HuH-7 (cell line): ENCODE measurements around the gene CHADL.
"Not testable (repeated sequence)": the region's sequence is repeated elsewhere in the genome, so short reads cannot be mapped to it uniquely, and the experiment has no call there.

Experiments
- DNase-seq: peaks from one replicate; pipeline ENCODE4 v3.0.0; 2011; ENCODE audit warnings: low spot score

The CHADL gene, protein sequence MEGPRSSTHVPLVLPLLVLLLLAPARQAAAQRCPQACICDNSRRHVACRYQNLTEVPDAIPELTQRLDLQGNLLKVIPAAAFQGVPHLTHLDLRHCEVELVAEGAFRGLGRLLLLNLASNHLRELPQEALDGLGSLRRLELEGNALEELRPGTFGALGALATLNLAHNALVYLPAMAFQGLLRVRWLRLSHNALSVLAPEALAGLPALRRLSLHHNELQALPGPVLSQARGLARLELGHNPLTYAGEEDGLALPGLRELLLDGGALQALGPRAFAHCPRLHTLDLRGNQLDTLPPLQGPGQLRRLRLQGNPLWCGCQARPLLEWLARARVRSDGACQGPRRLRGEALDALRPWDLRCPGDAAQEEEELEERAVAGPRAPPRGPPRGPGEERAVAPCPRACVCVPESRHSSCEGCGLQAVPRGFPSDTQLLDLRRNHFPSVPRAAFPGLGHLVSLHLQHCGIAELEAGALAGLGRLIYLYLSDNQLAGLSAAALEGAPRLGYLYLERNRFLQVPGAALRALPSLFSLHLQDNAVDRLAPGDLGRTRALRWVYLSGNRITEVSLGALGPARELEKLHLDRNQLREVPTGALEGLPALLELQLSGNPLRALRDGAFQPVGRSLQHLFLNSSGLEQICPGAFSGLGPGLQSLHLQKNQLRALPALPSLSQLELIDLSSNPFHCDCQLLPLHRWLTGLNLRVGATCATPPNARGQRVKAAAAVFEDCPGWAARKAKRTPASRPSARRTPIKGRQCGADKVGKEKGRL

DNA sequence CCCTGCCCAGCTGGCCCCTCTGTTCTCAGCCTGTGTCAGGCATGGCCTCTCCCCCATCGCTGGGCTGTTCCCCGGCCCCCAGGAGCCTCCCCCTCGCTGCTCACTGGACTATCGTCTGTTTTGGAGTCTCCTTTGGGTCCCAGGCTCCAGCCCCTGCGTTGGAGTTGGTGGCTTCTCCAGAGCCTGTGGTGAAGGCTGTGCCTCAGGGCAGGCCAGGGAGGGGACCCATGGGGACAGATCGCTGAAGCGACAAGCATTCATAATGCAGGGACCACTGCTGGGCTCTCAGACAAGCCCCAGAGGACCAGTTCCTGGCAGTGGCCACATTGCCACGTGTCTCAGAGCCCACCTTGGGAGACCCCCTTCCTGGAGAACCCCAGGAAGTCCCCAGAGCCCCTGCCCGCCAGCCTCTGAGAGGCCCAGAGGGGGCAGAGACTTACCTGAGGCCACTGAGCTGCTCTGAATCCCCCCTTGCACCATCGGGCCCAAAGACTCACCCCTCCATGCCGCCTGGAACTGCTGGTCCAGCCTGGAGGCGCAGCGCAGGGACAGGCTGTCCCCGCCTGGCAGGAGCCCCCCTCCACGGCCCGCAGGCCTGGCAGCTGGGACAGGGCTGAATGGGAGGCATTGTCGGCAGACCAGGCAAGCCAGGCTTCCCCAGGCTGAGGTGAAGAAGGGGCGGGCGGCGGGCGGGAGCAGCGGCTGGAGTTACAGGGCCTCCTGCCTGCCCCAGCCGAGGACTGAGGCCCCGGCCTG lies at the start of gene CHADL:
TSS of gene CHADL (minus strand) at position 555 of the 756 bp plus-strand sequence. CDS start at position 505, 50 bp downstream.
- DNase-seq: no peak

- no peak for DNase-seq
Observed at GRCh38 chr22:41289671-41290070, 48.9 kb upstream of the CHADL start.

DNA sequence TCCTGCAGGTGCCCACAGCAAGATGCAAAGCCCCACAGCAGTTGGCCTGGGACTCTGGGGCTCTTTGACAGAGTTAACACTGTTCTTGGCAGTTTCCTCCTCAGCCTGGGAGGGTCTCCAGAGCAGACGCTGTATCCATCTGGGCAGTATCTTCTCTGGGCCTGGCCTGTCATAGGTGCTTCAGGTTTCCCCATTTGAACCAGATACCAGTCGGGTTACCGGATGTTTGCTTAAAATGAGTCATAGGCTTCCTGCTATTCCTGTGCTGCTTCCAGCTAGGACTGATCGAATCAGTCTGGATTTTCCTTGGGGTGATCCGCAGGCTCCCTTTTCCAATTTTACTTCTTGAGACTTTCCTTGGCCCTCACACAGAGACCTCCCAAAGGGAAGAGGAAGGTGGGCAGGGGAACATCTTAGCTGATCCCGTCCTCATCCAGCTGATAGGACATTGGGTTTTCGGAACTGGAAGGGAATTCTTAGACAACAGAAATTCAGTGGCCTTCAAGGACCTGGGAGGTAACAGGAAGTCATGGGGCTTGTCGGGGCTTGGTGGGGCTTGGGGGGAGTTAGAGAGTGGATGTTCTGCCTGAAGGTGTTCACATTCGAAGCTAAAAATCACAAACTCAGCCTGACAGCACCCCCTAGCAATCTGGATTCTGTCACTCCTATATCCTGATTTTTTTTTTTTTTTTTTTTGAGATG lies 47.7 kb upstream of the CHADL start:
- DNase-seq: peak; percentile 82

GRCh38 chr22:41286639-41287091 lies 45.9 kb upstream of the CHADL start:
- DNase-seq: no peak

DNA sequence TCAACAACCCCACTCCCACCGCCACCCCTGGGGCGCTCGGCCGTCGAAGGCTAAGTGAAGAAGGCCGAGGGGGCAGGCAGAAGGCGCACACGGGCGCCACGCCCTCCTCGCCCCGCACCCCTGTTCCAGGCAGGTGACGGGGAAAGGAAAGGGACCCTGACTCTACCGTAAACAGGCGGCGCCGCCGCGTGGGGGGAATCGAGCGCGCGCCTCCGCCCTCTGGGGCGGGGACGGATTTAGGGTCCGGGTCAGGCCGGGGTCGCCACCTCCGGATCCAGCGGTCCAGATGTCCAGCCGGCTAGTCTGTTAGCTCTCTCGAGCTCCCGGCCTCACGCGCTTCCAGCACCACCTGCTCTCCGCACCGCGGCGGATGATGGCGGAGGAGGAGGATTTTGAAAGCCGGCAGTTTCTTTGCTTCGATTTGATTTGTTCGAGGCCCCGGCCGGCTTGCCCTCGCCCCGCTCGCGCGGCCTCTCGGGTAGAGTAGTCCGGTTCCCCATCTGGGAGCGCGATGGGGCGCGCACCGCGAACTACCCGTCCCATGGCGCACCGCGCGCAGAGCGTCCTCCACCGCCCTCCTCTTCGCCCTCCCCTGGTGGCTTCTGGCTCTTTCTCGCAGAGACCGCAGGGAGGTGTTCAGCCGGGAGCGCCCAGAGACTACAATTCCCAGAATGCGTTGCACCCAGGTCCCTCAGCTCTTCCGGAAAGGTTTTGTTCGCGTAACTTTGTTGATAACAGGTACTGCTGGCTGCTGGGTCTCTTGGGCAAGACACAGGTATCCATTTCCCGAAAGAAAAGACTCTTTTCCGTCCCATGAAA lies 45.3 kb upstream of the CHADL start, which contains the start of gene RANGAP1:
TSS of gene RANGAP1 (minus strand) at position 368 of the 819 bp plus-strand sequence. CDS start 5,143 bp downstream, outside the sequence.
- DNase-seq: peak; percentile 97

- DNase-seq: no peak
Observed at GRCh38 chr22:41285441-41285819, 44.7 kb upstream of the CHADL start.

GRCh38 chr22:41284465-41284864 lies 43.7 kb upstream of the CHADL start:
- DNase-seq: no peak

DNA sequence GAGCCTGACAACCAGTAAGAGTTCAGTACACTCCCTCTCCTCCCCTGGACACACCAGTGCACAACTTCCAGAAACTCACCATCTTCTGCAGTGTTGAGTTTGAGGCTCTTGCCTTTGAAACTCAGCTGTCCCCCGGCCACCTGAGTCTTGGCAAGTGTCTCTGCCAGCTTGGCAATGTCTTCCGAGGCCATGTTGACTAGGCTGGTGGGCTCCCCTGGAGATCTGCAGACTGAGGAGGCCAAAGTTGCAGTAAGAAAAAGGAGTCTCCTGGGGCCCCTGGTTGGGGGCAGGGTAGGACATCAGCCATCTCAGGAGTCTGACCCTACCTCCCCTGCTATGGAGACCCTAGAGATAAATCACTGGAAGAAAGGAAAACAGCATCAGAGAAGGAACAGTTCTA lies 40.1 kb upstream of the CHADL start:
- DNase-seq: no peak

DNA sequence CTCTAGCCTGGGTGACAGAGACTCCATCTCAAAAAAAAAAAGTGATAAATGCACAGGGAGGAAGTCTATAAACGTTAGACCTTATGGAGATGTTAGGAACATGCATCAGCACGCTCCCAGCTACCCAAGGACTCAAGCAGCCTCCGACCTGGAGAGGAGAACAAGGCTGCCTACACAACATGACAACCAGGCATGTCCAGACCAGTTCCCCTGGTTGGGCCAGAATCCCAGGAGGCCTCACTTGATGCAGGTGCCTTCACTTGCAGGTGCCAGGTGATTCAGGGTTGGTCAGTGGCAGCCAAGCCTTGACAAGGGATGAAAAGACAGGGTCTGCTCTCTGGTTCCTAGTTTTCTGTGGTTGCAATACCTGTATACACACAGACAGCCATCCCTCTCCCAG lies 39.3 kb upstream of the CHADL start:
- DNase-seq: no peak

DNA sequence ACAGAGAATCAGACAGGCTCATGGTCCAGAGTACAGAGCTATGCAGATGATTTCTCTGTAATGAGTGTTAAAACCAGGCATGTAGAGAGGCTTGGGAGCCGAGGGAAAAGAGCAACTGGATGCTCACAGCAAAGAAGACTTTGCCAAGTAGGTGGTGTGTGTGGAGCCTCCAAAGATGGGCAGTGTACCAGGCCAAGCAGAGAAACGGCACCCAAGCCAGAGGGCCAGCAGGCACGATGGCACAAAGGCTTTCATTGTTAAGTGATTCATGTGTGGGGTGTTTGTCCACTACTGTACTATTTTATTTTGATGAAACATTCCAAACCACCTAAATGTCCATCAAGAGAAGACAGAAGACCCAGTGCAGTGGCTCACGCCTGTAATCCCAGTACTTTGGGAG lies 34.1 kb upstream of the CHADL start:
- DNase-seq: no peak

- no peak for DNase-seq
Observed at GRCh38 chr22:41273128-41273527, 32.4 kb upstream of the CHADL start.

DNA sequence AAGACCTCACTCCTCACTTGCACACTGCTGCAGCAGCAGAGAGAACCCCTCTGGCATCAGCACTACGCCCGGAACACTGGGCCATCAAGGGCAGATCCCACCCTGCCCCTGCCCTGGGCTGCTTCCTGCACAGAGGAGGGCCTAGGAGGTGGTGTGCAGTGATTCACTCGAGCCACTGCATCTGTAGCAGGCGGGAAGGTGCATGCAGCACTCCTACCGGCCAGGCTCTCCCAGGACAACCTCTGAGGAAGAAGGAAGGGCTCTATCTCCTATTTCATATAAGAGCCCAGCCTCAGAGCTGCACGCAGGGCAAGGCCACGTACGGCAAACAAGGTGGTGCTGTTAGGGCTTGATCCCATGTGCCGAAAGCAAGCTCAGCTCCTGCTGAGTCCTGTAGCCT lies 31.1 kb upstream of the CHADL start:
- no peak for DNase-seq

DNA sequence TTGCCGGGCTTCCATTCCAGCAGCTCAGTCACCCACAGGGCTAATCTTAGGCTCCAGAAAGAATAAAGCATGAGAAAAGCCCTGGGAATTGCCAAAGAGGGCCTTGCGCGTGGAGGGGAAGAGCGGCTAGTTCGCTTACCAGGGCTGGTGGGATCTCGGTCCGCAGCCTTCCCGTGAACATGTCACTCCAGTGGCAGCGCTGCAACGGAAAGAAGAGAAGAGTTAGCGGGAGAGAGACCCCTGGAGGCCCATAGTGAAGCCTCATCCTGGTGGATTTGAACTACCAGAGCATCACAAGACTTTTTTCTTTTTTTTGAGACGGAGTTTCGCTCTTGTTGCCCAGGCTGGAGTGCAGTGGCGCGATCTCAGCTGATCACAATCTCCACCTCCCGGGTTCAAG lies 27.2 kb upstream of the CHADL start:
- DNase-seq: no peak

GRCh38 chr22:41264408-41264941 lies 23.7 kb upstream of the CHADL start:
- no peak for DNase-seq

GRCh38 chr22:41263704-41264103 lies 23.0 kb upstream of the CHADL start:
- no peak for DNase-seq

- DNase-seq: no peak
Observed at GRCh38 chr22:41262250-41262765, 21.6 kb upstream of the CHADL start.

DNA sequence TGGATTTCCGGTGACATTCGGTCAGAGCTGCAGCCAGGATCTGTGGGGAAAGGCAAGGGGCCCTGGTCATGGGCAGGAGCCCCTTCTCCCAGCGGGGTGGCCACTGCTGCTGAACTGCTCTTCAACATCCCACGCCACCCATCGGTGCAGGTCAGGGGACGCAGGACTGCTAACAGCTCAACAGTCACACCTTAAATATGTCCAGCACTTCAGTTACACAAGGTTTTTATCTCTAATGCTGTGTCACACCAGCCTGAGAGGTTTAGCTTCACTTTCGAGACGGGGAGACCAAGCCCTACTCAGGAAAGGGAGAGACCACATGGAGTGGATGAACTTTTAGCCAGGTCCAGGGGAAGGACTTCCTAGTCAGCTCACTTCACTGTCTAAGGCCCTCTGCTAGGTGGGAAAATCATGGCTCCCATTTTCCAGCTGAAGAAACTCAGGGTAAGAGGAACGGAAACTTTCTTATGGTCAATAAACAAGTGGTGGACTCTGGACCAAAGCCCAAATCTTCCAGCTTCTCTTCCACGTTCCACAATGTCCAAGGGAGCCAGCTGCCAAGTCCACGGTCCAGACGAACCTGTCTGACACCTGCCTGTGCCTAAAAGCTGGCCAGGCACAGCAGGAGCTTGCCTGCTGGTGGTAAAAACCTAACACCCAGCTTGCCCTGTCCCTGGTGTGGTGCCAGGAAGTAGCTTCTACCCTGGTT lies 21.0 kb upstream of the CHADL start:
- DNase-seq: no peak

DNA sequence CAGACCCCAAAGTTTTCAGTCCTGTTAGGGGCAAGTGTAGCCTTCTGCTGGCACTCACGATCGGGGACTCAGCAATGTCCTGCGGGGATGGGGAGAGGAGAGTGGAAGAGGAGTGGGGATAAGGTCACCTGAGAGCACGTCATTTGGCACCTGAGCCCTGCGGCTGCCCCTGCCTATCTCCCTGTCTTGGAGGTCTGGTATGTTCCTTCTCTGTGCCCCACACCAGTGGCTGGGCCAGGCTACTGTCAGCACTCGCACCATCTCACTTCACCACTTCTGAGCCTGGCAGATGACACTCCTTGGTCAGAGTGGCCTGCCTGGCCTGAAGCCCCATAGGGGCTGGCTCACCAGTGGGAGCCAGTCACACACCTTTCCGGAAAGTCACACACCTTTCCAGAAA lies 20.1 kb upstream of the CHADL start:
- no peak for DNase-seq

DNA sequence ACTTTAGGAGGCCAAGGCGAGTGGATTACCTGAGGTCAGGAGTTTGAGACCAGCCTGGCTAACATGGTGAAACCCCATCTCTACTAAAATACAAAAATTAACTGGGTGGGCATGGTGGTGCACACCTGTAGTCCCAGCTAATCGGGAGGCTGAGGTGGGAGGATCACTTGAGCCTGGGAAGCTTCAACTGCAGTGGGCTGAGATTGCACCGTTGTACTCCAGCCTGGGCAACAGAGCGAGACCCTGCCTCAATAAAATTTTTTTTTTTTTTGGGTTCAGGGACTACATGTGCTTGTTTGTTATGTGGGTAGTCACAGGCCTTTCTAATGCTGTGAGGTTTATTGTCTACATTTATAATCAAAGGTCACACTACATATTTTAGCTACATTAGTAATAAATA lies 19.0 kb upstream of the CHADL start:
- not testable (repeated sequence) for DNase-seq

DNA sequence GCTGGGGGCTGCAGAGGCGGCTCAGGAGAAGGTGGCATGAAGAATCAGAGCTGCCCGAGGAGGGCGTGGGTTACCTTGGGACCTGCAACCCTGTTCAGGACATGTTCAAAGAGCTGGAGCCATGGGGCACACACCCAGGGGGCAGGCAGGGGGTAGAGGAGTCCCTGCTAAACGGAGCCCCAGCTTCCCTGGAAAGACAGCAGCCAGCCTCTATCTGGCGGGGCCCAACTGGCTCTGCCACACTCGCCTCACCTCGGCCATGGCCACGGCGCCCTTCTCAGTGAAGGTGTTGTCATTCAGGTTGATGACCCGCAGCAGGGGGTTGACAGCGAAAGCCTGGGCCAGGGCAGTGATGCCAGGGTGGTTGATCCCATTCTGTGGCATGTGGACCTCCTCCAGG lies 17.0 kb upstream of the CHADL start:
- DNase-seq: no peak
